ENCODE data around the gene UBE2U. TPM values are rescaled to one million over a fixed set of nuclear protein-coding genes. Genes with fewer than 3 reads are reported as not detected.

Gene UBE2U
- total RNA-seq, 1 experiment from 2014 or later = not detected

GRCh38 chr1:64302971-64303370 is 99.5 kb downstream of the UBE2U start:
- in situ Hi-C loops (cut with HindIII; ENCODE audit: low pct_unique_long_range_greater_than_20kb, low sequenced_read_pairs) = no loop called here

DNA sequence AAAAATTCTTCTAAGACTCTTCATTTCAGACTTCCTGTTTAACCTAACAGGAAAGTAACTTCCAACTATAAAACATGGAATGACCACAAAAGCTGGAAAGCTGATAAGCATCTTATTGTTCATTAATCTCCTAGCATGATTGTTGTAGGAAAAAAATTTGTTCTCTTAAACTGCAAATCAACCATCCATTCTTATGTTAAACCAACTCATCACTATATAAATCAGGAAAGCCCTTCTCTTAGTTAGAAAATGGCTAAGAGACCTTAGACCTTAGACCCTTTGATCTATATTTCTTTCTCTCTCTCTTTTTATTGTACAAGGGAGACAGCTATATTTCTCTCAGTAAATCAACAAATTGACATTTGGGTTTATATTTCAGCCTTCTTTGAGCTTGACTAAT is 101.4 kb downstream of the UBE2U start:
- no peak for DNase-seq (ENCODE audit: low read depth, low spot score)
- in situ Hi-C loops (cut with HindIII; ENCODE audit: low pct_unique_long_range_greater_than_20kb, low sequenced_read_pairs) = no loop called here

More at GRCh38 chr1:64302971-64303370, 99.5 kb downstream of the UBE2U start:
- DNase-seq (ENCODE audit: low read depth, low spot score) = no peak

DNA sequence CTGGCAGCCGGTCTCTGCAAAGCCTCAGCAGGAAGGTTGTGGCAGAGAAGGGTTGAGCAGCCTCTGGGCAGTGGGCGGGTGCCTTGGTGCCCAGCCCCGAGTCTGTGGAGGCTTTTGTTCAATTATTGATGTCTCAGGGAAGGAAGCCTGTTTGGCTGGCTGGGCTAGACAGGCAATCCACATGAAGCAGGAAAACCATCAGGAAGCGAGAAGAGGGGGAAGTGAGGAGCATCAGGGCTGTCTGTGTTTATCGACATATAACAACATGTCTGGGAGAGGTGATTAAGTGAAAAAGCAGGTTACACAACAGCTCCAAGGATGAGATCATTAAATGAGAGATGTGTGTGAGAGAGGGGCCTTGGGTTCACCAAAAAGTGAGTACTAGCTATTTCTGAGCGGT is 105.4 kb downstream of the UBE2U start:
- no peak for DNase-seq (ENCODE audit: low read depth, low spot score)
- in situ Hi-C loops (cut with HindIII; ENCODE audit: low pct_unique_long_range_greater_than_20kb, low sequenced_read_pairs) = no loop called here

DNA sequence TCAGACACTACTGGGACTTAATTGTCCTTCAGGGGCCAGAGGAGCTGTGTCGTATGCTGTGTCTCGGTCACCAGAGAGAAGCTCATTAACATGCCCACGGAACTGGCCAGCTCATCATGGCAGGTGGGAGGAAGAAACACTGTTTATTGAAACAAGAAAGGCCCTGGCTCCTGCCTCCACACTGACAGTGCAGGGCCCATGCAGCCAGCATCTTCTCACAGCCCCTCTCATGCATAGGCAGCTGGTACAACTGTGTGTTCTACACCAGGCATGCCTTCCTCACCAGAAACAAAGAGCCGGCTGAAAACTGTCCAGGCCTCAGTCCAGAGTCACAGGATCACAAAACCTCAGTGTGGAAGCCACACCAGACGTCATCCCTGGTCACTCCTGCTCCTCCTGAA is 106.0 kb downstream of the UBE2U start:
- DNase-seq (ENCODE audit: low read depth, low spot score) = peak; percentile 86
- in situ Hi-C loops (cut with HindIII; ENCODE audit: low pct_unique_long_range_greater_than_20kb, low sequenced_read_pairs) = no loop called here

GRCh38 chr1:64310760-64311159 is 107.3 kb downstream of the UBE2U start:
- in situ Hi-C loops (cut with HindIII; ENCODE audit: low pct_unique_long_range_greater_than_20kb, low sequenced_read_pairs) = no loop called here
- DNase-seq (ENCODE audit: low read depth, low spot score) = no peak

- in situ Hi-C loops (cut with HindIII; ENCODE audit: low pct_unique_long_range_greater_than_20kb, low sequenced_read_pairs) = no loop called here
- no peak for DNase-seq (ENCODE audit: low read depth, low spot score)
Observed at GRCh38 chr1:64312431-64312830, 109.0 kb downstream of the UBE2U start.

DNA sequence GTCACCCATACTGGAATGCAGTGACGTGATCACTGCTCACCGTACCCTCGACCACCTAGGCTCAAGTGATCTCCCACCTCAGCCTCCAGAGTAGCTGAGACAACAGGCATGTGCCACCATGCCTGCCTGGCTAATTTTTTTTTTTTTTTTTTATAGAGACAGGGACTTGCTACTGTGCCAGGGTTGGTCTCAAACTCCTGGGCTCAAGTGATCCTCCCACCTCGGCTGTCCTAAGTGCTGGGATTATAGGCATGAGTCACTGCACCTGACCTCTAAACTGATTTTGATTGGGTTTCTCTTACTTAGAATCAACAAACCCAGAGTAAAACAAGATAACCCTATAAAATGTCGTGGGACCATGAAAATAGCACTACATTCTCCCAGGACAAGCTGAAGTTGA is 112.0 kb downstream of the UBE2U start:
- DNase-seq (ENCODE audit: low read depth, low spot score) = no peak
- in situ Hi-C loops (cut with HindIII; ENCODE audit: low pct_unique_long_range_greater_than_20kb, low sequenced_read_pairs) = no loop called here
